ENCODE data around the gene KDM2B.
A peak's percentile ranks its signal among the peaks of the same experiment; 100 is the strongest.

The KDM2B gene

GRCh38 chr12:121452340-121452984 lies 128.4 kb downstream of the KDM2B start:
- Histone ChIP-seq H3K23ac (ENCODE audit: low read length in 2 of 2) (no peak overlapping the region), H3K4me1 (ENCODE audit: control insufficient read depth, insufficient read depth, low read depth, low read length) (peaks cover 4% of the 10 kb centered on the region), H4K8ac (ENCODE audit: low read length) (no peak overlapping the region), H3K9ac (ENCODE audit: low read length) (peak overlapping the region; percentile 85), H3K14ac (ENCODE audit: low read length in 2 of 2) (no peak overlapping the region), H3K79me1 (replicated peaks; ENCODE audit: low read length, poor library complexity, severe bottlenecking) (peaks cover 55% of the 10 kb centered on the region), H2BK15ac (ENCODE audit: low read depth, poor library complexity, severe bottlenecking) (no peak overlapping the region), H3K4ac (ENCODE audit: low read depth in 1 of 2, low read length in 2 of 2) (no peak overlapping the region), H3K27me3 (ENCODE audit: control insufficient read depth in 1 of 2, insufficient read depth in 1 of 2, low read length in 2 of 2) (no peaks in the 10 kb centered on the region), H4K91ac (ENCODE audit: low read length) (no peak overlapping the region), H2AFZ (ENCODE audit: low read depth, low read length) (no peak overlapping the region), H3K27ac (ENCODE audit: low read length, poor library complexity, severe bottlenecking) (no peak overlapping the region), H2BK5ac (ENCODE audit: low read depth, low read length, poor library complexity, severe bottlenecking) (no peak overlapping the region), H2BK12ac (ENCODE audit: low read length in 2 of 2) (no peak overlapping the region), H3K4me2 (ENCODE audit: low read length, poor library complexity, severe bottlenecking) (no peak overlapping the region), H2BK120ac (ENCODE audit: low read depth, low read length) (no peak overlapping the region), H3K4me3 (ENCODE audit: insufficient read depth in 1 of 2, low read depth in 1 of 2, low read length in 2 of 2) (peak overlapping the region; percentile 14 to 72), H2AK5ac (ENCODE audit: low read length, severe bottlenecking) (no peak overlapping the region), H3K18ac (ENCODE audit: low read depth in 1 of 2, low read length in 2 of 2) (no peak overlapping the region), H3K9me3 (ENCODE audit: control insufficient read depth, low read length) (no peaks in the 10 kb centered on the region), H3K36me3 (ENCODE audit: control insufficient read depth in 1 of 2, insufficient read depth in 2 of 2, low read depth in 1 of 2, low read length in 2 of 2) (peaks cover 0 to 28% of the 10 kb centered on the region in 2 experiments)
- 96% methylated on average over 35 of the region's 35 CpGs for WGBS
- no peak for DNase-seq

- DNase-seq: peak; percentile 20
- H2BK120ac ChIP-seq (ENCODE audit: low read depth, low read length): no peak overlapping the region
- H3K4me1 ChIP-seq (ENCODE audit: control insufficient read depth, insufficient read depth, low read depth, low read length): peaks cover 4% of the 10 kb centered on the region
Observed at GRCh38 chr12:121451961-121452339, 128.9 kb downstream of the KDM2B start.

DNA sequence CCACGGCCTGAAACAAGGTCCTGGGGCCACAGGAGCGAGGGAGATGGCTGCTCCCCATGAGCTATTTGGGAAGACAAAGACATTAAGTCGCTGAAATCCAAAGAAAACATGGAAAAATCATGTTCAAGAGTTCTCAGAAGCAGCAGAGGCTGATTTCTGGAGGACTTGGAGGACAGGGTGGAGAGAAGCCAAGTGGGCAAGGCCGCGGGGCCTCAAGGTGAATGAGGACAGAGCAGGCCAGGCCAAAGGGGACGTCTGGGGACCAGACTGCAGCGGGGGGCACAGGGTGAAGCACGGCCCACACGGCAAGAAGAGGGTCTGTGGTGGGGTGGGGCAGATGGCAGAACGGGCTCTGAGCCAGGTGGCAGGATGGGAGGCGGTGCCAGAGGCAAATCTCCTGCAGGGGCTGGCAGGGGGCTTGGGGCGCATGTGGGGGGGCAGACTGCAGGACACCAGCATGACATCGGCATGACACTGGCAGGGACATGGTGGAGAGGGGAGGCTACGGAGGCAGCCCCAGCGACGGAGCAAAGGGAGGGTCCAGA lies 132.0 kb downstream of the KDM2B start:
- Histone ChIP-seq H3K14ac (ENCODE audit: low read length in 2 of 2) (no peak overlapping the region), H2AFZ (ENCODE audit: low read depth, low read length) (no peak overlapping the region), H4K91ac (ENCODE audit: low read length) (no peak overlapping the region), H3K4ac (ENCODE audit: low read depth in 1 of 2, low read length in 2 of 2) (no peak overlapping the region), H2BK120ac (ENCODE audit: low read depth, low read length) (no peak overlapping the region), H2BK15ac (ENCODE audit: low read depth, poor library complexity, severe bottlenecking) (no peak overlapping the region), H4K8ac (ENCODE audit: low read length) (no peak overlapping the region), H3K18ac (ENCODE audit: low read depth in 1 of 2, low read length in 2 of 2) (no peak overlapping the region), H3K79me1 (replicated peaks; ENCODE audit: low read length, poor library complexity, severe bottlenecking) (peaks cover 37% of the 10 kb centered on the region), H2BK5ac (ENCODE audit: low read depth, low read length, poor library complexity, severe bottlenecking) (no peak overlapping the region), H3K4me2 (ENCODE audit: low read length, poor library complexity, severe bottlenecking) (no peak overlapping the region), H2BK12ac (ENCODE audit: low read length in 2 of 2) (no peak overlapping the region), H3K4me3 (ENCODE audit: insufficient read depth in 1 of 2, low read depth in 1 of 2, low read length in 2 of 2) (no peak overlapping the region), H3K4me1 (ENCODE audit: control insufficient read depth, insufficient read depth, low read depth, low read length) (no peaks in the 10 kb centered on the region), H2AK5ac (ENCODE audit: low read length, severe bottlenecking) (no peak overlapping the region), H3K36me3 (ENCODE audit: control insufficient read depth in 1 of 2, insufficient read depth in 2 of 2, low read depth in 1 of 2, low read length in 2 of 2) (peaks cover 0 to 39% of the 10 kb centered on the region in 2 experiments), H3K9me3 (ENCODE audit: control insufficient read depth, low read length) (no peaks in the 10 kb centered on the region), H3K27ac (ENCODE audit: low read length, poor library complexity, severe bottlenecking) (no peak overlapping the region), H3K27me3 (ENCODE audit: control insufficient read depth in 1 of 2, insufficient read depth in 1 of 2, low read length in 2 of 2) (no peaks in the 10 kb centered on the region), H3K9ac (ENCODE audit: low read length) (no peak overlapping the region), H3K23ac (ENCODE audit: low read length in 2 of 2) (no peak overlapping the region)
- DNase-seq: no peak
- 94% methylated on average over 16 of the region's 16 CpGs for WGBS

More at GRCh38 chr12:121451961-121452339, 128.9 kb downstream of the KDM2B start:
- Histone ChIP-seq H3K18ac (ENCODE audit: low read depth in 1 of 2, low read length in 2 of 2) (no peak overlapping the region), H2BK15ac (ENCODE audit: low read depth, poor library complexity, severe bottlenecking) (no peak overlapping the region), H3K27me3 (ENCODE audit: control insufficient read depth in 1 of 2, insufficient read depth in 1 of 2, low read length in 2 of 2) (no peaks in the 10 kb centered on the region), H3K9me3 (ENCODE audit: control insufficient read depth, low read length) (no peaks in the 10 kb centered on the region), H3K4me2 (ENCODE audit: low read length, poor library complexity, severe bottlenecking) (no peak overlapping the region), H2BK5ac (ENCODE audit: low read depth, low read length, poor library complexity, severe bottlenecking) (no peak overlapping the region), H2BK12ac (ENCODE audit: low read length in 2 of 2) (no peak overlapping the region), H3K14ac (ENCODE audit: low read length in 2 of 2) (no peak overlapping the region), H3K27ac (ENCODE audit: low read length, poor library complexity, severe bottlenecking) (no peak overlapping the region), H3K9ac (ENCODE audit: low read length) (peak overlapping the region; percentile 85), H3K4ac (ENCODE audit: low read depth in 1 of 2, low read length in 2 of 2) (no peak overlapping the region), H2AFZ (ENCODE audit: low read depth, low read length) (no peak overlapping the region), H4K91ac (ENCODE audit: low read length) (no peak overlapping the region), H3K36me3 (ENCODE audit: control insufficient read depth in 1 of 2, insufficient read depth in 2 of 2, low read depth in 1 of 2, low read length in 2 of 2) (peaks cover 0 to 28% of the 10 kb centered on the region in 2 experiments), H2AK5ac (ENCODE audit: low read length, severe bottlenecking) (no peak overlapping the region), H3K79me1 (replicated peaks; ENCODE audit: low read length, poor library complexity, severe bottlenecking) (peaks cover 54% of the 10 kb centered on the region), H3K4me3 (ENCODE audit: insufficient read depth in 1 of 2, low read depth in 1 of 2, low read length in 2 of 2) (peak overlapping the region in 1 of 2 experiments; percentile 72), H4K8ac (ENCODE audit: low read length) (no peak overlapping the region), H3K23ac (ENCODE audit: low read length in 2 of 2) (no peak overlapping the region)
- 97% methylated on average over 3 of the region's 4 CpGs for WGBS

GRCh38 chr12:121446750-121447149 lies 134.1 kb downstream of the KDM2B start:
- Histone ChIP-seq H3K36me3 (ENCODE audit: control insufficient read depth in 1 of 2, insufficient read depth in 2 of 2, low read depth in 1 of 2, low read length in 2 of 2) (peaks cover 4 to 44% of the 10 kb centered on the region in 2 experiments), H3K9ac (ENCODE audit: low read length) (peak overlapping the region; percentile 16), H2BK5ac (ENCODE audit: low read depth, low read length, poor library complexity, severe bottlenecking) (no peak overlapping the region), H2BK15ac (ENCODE audit: low read depth, poor library complexity, severe bottlenecking) (no peak overlapping the region), H4K91ac (ENCODE audit: low read length) (no peak overlapping the region), H3K18ac (ENCODE audit: low read depth in 1 of 2, low read length in 2 of 2) (no peak overlapping the region), H2AK5ac (ENCODE audit: low read length, severe bottlenecking) (no peak overlapping the region), H3K23ac (ENCODE audit: low read length in 2 of 2) (no peak overlapping the region), H3K4me1 (ENCODE audit: control insufficient read depth, insufficient read depth, low read depth, low read length) (peaks cover 5% of the 10 kb centered on the region), H2BK120ac (ENCODE audit: low read depth, low read length) (no peak overlapping the region), H4K8ac (ENCODE audit: low read length) (no peak overlapping the region), H2BK12ac (ENCODE audit: low read length in 2 of 2) (no peak overlapping the region), H3K9me3 (ENCODE audit: control insufficient read depth, low read length) (no peaks in the 10 kb centered on the region), H3K27me3 (ENCODE audit: control insufficient read depth in 1 of 2, insufficient read depth in 1 of 2, low read length in 2 of 2) (no peaks in the 10 kb centered on the region), H3K14ac (ENCODE audit: low read length in 2 of 2) (no peak overlapping the region), H3K4me3 (ENCODE audit: insufficient read depth in 1 of 2, low read depth in 1 of 2, low read length in 2 of 2) (no peak overlapping the region), H3K4me2 (ENCODE audit: low read length, poor library complexity, severe bottlenecking) (no peak overlapping the region), H2AFZ (ENCODE audit: low read depth, low read length) (no peak overlapping the region), H3K79me1 (replicated peaks; ENCODE audit: low read length, poor library complexity, severe bottlenecking) (peaks cover 37% of the 10 kb centered on the region), H3K4ac (ENCODE audit: low read depth in 1 of 2, low read length in 2 of 2) (no peak overlapping the region), H3K27ac (ENCODE audit: low read length, poor library complexity, severe bottlenecking) (no peak overlapping the region)
- DNase-seq: no peak
- WGBS: 95% methylated on average over 3 of the region's 3 CpGs
